Suprapubic skin (tissue), 4 donors: ENCODE data around the gene HSPA12B. TPM values are rescaled to one million over a fixed set of nuclear protein-coding genes. Genes with fewer than 3 reads are reported as not detected.

Experiments used
- DNase-seq, 2 donors: peaks; one replicate each; pipeline ENCODE4 v3.0.0-alpha.2; 2019; ENCODE audit warnings: low spot score in 2 of 2
- H3K27ac ChIP-seq: fragments of 200-600 bp; sonication (generic); one replicate; pipeline ENCODE4 v1.5.1; 2019
- H3K27me3 ChIP-seq: fragments of 200-600 bp; sonication (generic); one replicate; pipeline ENCODE4 v1.5.1; 2019
- H3K36me3 ChIP-seq: fragments of 200-600 bp; sonication (generic); one replicate; pipeline ENCODE4 v1.5.1; 2019
- H3K4me1 ChIP-seq: fragments of 200-600 bp; sonication (generic); one replicate; pipeline ENCODE4 v1.5.1; 2019
- H3K4me3 ChIP-seq: fragments of 200-600 bp; sonication (generic); one replicate; pipeline ENCODE4 v1.5.1; 2019; ENCODE audit warnings: mild to moderate bottlenecking
- H3K9me3 ChIP-seq: fragments of 200-600 bp; sonication (generic); one replicate; pipeline ENCODE4 v1.5.1; 2019
- EP300 ChIP-seq: sonication (generic); formaldehyde crosslinking; IDR thresholded peaks from one replicate; pipeline ENCODE4 v1.6.1; 2017; ENCODE audit warnings: antibody characterized with exemption
- POLR2A ChIP-seq, 2 donors: fragments of 450-650 bp; IDR thresholded peaks; one replicate each; pipeline ENCODE4 v1.6.1; 2017; ENCODE audit warnings: antibody characterized with exemption in 2 of 2, mild to moderate bottlenecking in 2 of 2, moderate library complexity in 2 of 2
- POLR2AphosphoS5 ChIP-seq, 3 donors: sonication (generic); formaldehyde crosslinking; IDR thresholded peaks; one replicate each; pipeline ENCODE4 v1.6.1; 2017; ENCODE audit warnings: antibody characterized with exemption in 3 of 3
- WGBS: methylation state at CpG from one replicate; pipeline ENCODE4 v1.1.5; 2018; 5-methylcytosine and 5-hydroxymethylcytosine counted together
- total RNA-seq, 4 donors: library from RNA; depleted of rRNA; stranded (reverse); fragments of >200 nt; gene quantifications; one replicate each; pipeline ENCODE4 v1.1.0, GENCODE V29; 2016
- TF ChIP-seq, protein P1 (sequence below), 2 donors: fragments of 200-600 bp in 1 of 2; fragments of 450-650 bp in 1 of 2; sonication (generic) in 1 of 2; IDR thresholded peaks; one replicate each; pipeline ENCODE4 v1.5.1; 2016 to 2019; ENCODE audit warnings: antibody characterized with exemption in 2 of 2, mild to moderate bottlenecking in 1 of 2, moderate library complexity in 1 of 2

The HSPA12B gene
- total RNA-seq, 4 donors from 2014 or later = 1.9 to 8.7 (median 4.4) TPM

DNA sequence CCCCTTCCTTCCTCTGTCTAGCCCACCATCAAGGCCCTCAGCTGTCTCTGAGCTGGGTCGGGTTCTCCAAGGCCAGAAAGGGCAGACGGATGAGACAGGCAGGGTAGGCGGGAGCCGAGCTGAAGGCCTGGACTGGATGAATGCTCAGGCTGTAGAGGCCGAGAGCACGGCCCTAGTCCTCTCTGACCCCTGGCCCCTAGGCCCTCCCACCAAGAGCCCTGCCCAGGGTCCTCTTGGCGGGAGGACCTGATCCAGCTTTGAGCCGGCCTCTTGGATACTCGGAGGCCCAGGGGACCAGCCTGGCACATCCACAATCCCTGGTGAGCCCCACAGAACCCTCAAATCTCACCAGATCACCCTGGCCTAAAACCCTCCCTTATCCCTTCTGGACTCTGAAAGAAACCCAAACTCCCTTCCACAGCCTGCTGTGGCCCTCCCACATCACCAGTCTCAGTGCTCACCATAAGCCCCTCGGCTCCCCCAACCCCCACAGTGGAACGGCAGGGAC is 26.9 kb downstream of the HSPA12B start:
- H3K9me3 ChIP-seq = no peaks in the 10 kb centered on the region
- 79% methylated on average over 4 of the region's 11 CpGs for WGBS
- no peak overlapping the region for H3K27ac ChIP-seq
- TF ChIP-seq EP300 = no peak
- TF ChIP-seq POLR2AphosphoS5 (IDR thresholded peaks at IDR 0.05) = no peak
- TF ChIP-seq, protein P1, sequence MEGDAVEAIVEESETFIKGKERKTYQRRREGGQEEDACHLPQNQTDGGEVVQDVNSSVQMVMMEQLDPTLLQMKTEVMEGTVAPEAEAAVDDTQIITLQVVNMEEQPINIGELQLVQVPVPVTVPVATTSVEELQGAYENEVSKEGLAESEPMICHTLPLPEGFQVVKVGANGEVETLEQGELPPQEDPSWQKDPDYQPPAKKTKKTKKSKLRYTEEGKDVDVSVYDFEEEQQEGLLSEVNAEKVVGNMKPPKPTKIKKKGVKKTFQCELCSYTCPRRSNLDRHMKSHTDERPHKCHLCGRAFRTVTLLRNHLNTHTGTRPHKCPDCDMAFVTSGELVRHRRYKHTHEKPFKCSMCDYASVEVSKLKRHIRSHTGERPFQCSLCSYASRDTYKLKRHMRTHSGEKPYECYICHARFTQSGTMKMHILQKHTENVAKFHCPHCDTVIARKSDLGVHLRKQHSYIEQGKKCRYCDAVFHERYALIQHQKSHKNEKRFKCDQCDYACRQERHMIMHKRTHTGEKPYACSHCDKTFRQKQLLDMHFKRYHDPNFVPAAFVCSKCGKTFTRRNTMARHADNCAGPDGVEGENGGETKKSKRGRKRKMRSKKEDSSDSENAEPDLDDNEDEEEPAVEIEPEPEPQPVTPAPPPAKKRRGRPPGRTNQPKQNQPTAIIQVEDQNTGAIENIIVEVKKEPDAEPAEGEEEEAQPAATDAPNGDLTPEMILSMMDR (IDR thresholded peaks at IDR 0.05) = no peak
- no peak for TF ChIP-seq POLR2A (IDR thresholded peaks at IDR 0.05)
- H3K4me3 ChIP-seq = no peak overlapping the region
- no peaks in the 10 kb centered on the region for H3K4me1 ChIP-seq
- H3K36me3 ChIP-seq = no peaks in the 10 kb centered on the region
- no peak for DNase-seq
- no peaks in the 10 kb centered on the region for H3K27me3 ChIP-seq

DNA sequence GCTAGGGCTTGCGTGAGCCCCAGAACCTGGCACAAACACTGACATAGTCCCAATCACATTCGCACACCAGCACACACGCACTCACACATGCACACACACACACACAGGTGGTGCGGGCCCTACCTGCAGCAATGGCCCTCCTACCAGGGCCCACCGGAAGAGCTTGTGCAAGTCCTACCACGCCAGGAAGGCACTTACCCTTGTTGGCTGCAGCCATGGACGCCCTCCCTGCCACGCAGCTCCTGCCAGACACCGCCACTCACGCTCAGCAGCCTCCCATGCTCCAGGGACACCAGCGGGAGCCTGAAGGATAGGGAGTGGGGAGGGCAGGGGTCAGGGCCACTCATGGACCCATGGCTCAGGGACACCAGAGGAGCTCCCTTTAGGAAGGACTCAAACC is 27.4 kb downstream of the HSPA12B start:
- no peak for DNase-seq
- 84% methylated on average over 9 of the region's 11 CpGs for WGBS
- Histone ChIP-seq H3K27me3 (no peaks in the 10 kb centered on the region), H3K27ac (no peak overlapping the region), H3K4me1 (no peaks in the 10 kb centered on the region), H3K9me3 (no peaks in the 10 kb centered on the region), H3K36me3 (no peaks in the 10 kb centered on the region), H3K4me3 (no peak overlapping the region)
- TF ChIP-seq EP300 (no peak), POLR2A (IDR thresholded peaks at IDR 0.05) (no peak), POLR2AphosphoS5 (IDR thresholded peaks at IDR 0.05) (no peak)
- TF ChIP-seq, protein P1 (IDR thresholded peaks at IDR 0.05) = no peak

DNA sequence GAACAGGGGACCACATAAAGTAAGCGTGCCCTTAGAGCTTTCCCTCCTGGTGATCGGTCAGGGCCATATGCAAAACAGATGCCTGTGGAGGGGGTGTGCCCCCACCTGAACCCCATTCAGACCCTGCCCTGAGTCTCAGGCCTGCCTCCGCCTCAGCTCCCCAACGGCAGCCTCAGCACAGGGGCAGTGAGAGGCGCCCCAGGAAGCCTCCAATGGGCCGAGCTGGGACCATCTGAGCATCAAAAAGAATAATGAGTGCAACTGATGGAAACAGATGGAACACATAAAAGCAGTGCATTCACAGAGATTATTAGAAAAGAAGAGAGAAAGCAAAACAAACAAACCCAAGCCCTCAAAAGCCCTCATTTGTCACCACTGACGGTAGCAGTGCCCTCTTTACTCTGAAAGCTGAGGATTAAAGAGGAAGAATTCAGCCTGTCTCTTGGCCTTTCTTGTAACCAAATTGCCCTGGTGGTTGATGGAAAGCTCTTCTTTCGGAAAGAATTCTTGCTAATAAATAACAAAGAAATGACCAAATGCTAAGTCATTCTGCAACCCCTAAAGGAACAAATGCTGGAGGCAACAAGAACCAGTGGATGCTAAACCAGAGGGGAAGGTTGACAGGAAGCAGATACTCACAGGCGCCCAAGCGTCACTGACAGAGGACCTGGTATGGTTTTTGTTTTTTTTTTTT is 28.3 kb downstream of the HSPA12B start:
- 64% methylated on average over 9 of the region's 10 CpGs for WGBS
- H3K4me3 ChIP-seq = no peak overlapping the region
- H3K27ac ChIP-seq = no peak overlapping the region
- no peaks in the 10 kb centered on the region for H3K9me3 ChIP-seq
- no peak for DNase-seq
- H3K27me3 ChIP-seq = no peaks in the 10 kb centered on the region
- H3K4me1 ChIP-seq = peaks cover 5% of the 10 kb centered on the region
- TF ChIP-seq POLR2AphosphoS5 (IDR thresholded peaks at IDR 0.05) (no peak), POLR2A (IDR thresholded peaks at IDR 0.05) (no peak), EP300 (no peak)
- TF ChIP-seq, protein P1 (IDR thresholded peaks at IDR 0.05) = no peak
- H3K36me3 ChIP-seq = no peaks in the 10 kb centered on the region

DNA sequence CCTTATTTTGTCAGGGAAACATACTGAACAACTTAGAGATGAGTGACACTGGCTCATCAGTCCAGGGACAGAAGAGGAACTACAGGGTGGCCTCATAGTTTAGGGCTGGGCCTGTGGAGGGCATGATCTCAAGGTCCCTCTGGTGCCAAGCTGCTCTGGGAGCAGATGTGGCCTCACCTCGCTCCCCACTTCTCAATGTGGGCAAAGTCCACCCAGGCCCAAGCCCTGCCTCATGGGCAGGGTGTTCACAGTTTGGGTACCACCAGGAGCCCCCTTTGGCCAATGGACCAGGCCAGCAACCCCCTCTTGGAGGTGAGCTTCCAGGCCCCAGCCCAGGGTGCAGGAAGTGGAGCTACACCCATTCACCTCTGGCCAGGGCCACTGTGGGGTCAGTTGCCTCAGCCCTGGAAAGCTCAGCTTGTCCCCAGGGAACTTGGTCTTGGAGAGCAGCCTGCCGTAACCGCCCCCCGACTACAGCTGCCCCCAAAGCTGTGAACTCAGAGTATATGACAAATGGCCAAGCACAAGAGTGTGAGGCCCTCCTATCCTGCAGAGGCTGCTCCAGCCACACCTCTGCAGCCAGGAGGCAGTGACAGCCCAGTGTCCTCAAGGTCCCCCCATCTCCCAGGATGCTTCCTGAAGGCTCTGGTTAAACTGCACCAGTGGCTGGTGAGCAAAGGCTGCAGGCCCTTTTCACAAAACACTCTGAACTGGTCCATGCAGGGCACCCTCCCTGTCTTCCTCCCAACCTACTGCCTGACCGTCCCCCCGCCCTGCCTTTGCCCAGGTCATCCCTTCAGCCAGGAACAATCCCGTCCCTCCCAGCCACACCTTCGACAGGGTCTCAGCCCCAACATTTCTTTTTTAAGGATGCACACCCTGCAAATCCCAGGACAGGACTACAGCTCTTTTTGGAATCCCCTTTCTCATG is 31.5 kb downstream of the HSPA12B start:
- Histone ChIP-seq H3K4me3 (no peak overlapping the region), H3K9me3 (no peaks in the 10 kb centered on the region), H3K27ac (no peak overlapping the region), H3K27me3 (no peaks in the 10 kb centered on the region), H3K4me1 (peaks cover 34% of the 10 kb centered on the region), H3K36me3 (no peaks in the 10 kb centered on the region)
- 84% methylated on average over 5 of the region's 8 CpGs for WGBS
- TF ChIP-seq, protein P1 (IDR thresholded peaks at IDR 0.05) = no peak
- TF ChIP-seq EP300 (no peak), POLR2A (IDR thresholded peaks at IDR 0.05) (no peak), POLR2AphosphoS5 (IDR thresholded peaks at IDR 0.05) (no peak)
- no peak for DNase-seq

DNA sequence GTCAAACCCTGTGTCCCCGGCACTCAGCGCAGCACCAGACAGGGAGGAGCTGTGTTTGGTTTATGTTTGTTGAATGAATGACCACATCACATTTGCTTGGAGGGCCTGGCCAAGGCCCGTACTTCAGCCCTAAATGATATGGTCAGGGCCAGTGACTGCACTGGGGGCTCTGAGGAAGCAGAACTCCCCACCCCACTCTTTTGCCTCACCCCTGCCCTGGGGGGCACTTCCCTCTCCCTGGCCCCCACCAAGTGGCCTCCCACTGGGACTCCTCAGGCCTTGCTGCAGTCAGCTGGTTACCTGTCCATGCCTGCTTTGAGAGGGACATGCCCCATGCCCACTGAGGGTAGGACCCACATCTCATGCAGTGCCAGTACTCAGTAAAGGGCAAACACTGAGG is 32.2 kb downstream of the HSPA12B start:
- Histone ChIP-seq H3K27me3 (no peaks in the 10 kb centered on the region), H3K9me3 (no peaks in the 10 kb centered on the region), H3K4me3 (no peak overlapping the region), H3K27ac (no peak overlapping the region), H3K36me3 (no peaks in the 10 kb centered on the region), H3K4me1 (peaks cover 39% of the 10 kb centered on the region)
- TF ChIP-seq POLR2AphosphoS5 (IDR thresholded peaks at IDR 0.05) (no peak), EP300 (no peak), POLR2A (IDR thresholded peaks at IDR 0.05) (no peak)
- TF ChIP-seq, protein P1 (IDR thresholded peaks at IDR 0.05) = no peak
- no peak for DNase-seq
- 86% methylated on average over 3 of the region's 3 CpGs for WGBS
